Thyroid gland (tissue), 4 donors: ENCODE measurements around the gene TMEM30B.

Experiments used
- CTCF ChIP-seq, 6 experiments: fragments of 200-600 bp in 3 of 6; fragments of 450-650 bp in 3 of 6; sonication (generic) in 3 of 6; IDR thresholded peaks; one replicate each; pipeline ENCODE4 v1.5.1; 2016 to 2019; ENCODE audit warnings: antibody characterized with exemption in 6 of 6, mild to moderate bottlenecking in 2 of 6, inconsistent platforms in 1 of 6, moderate library complexity in 1 of 6
- POLR2A ChIP-seq, 2 donors: fragments of 450-650 bp; IDR thresholded peaks; one replicate each; pipeline ENCODE4 v1.6.1; 2017; ENCODE audit warnings: antibody characterized with exemption in 2 of 2, mild to moderate bottlenecking in 2 of 2, moderate library complexity in 1 of 2

- TF ChIP-seq CTCF (IDR thresholded peaks at IDR 0.05) (no peak), POLR2A (IDR thresholded peaks at IDR 0.05) (no peak)
These were observed 27.9 kb downstream of the TMEM30B start for GRCh38 chr14:61253064-61253738.
